Body of pancreas (tissue), 4 donors: ENCODE results near the gene WDFY3.
"Not testable (repeated sequence)": the region's sequence is repeated elsewhere in the genome, so short reads cannot be mapped to it uniquely, and the experiment has no call there.

Experiments used
- CTCF ChIP-seq, 7 experiments: fragments of 450-650 bp in 4 of 7; fragments of 200-600 bp in 3 of 7; sonication (generic) in 3 of 7; IDR thresholded peaks; one replicate each; pipeline ENCODE4 v1.5.1; 2016 to 2019; ENCODE audit warnings: antibody characterized with exemption in 7 of 7
- POLR2A ChIP-seq, 3 donors: fragments of 450-650 bp; IDR thresholded peaks; one replicate each; pipeline ENCODE4 v1.6.1; 2016; ENCODE audit warnings: antibody characterized with exemption in 3 of 3, mild to moderate bottlenecking in 2 of 3

GRCh38 chr4:84829633-84830032 is 136.9 kb downstream of the WDFY3 start:
- not testable (repeated sequence) for TF ChIP-seq CTCF, POLR2A (IDR thresholded peaks at IDR 0.05)
